Effector CD4-positive, alpha-beta T cell (primary cell): ENCODE results near the gene POU6F2.
"Not testable (repeated sequence)": the region's sequence is repeated elsewhere in the genome, so short reads cannot be mapped to it uniquely, and the experiment has no call there.

Experiments
- DNase-seq: peaks from one replicate; pipeline ENCODE4 v3.0.0-alpha.2; 2020

The POU6F2 gene

DNA sequence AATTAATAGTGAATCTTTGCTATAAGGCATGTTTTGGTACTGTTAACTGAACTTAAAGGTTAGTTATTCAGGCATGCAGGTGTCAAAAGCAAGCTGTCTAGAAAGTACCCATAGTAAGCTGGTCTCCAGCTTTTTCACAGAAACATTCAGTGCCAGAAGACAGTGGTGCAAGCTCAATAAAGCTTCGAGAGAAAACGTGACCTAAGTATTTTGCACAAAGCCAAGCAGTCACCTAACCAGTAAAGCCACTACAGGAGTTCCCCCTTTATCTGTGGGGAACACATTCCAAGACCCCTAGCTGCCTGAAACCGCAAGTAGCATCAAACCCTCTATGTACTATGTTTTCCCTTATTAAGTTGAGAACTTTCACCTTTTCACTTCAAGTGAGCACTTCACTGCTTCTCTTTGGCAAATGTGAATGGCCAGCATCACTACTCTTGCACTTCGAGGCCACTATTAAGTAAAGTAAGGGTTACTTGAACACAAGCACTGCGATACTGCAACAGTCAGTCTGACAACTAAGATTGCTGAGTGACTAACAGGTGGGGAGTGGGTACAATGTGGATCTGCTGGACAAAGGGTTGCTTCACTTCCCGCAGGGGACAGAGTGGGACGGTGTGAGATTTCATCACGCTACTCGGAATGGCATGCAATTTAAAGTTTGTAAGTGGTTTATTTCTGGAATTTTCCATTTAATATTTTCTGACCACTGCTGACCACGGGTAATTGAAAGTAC, 334.7 kb downstream of the POU6F2 start:
- no peak for DNase-seq

GRCh38 chr7:39313376-39313775, 335.7 kb downstream of the POU6F2 start:
- DNase-seq = no peak

GRCh38 chr7:39313974-39314373, 336.3 kb downstream of the POU6F2 start:
- no peak for DNase-seq

GRCh38 chr7:39317107-39317506, 339.4 kb downstream of the POU6F2 start:
- no peak for DNase-seq

DNA sequence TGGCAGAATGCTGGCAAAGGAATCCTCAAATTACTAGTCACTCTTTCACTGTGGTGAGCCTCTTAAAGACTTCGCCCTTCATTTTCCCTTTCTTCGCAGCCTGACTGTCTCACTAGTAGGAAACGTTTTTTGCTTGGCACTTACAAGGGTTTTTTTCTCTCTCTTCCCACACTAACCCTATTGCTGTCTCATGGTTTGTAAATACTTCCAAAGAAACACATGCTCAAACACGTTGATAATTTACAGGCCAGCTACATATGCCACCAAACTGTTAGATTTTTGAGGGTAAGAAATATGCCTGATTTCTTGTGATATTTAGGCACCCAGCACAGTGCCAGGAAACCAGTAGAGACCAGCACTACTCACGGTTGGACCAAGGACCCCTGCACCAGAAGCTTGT, 340.2 kb downstream of the POU6F2 start:
- DNase-seq = no peak

DNA sequence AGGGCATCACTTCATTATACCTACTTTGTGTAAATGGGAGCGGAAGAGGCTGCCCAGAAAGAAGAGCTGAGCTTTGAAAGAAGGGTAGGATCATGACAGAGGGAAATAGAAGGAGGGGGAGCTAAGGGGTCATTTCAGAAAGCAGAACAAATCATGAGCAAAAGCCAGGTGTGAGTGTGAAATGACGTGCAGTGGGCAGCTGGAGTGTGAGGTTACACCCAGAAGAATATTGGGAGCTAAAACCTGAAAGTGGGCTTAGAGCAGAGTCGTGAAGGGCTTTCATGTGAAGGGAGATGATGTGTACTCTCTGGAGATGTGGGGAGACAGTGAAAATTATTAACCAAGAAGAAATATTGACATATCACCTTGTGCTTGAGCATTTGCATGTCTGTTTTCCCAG, 343.5 kb downstream of the POU6F2 start:
- no peak for DNase-seq

GRCh38 chr7:39321909-39322498, 344.3 kb downstream of the POU6F2 start:
- no peak for DNase-seq

GRCh38 chr7:39324139-39324760, 346.5 kb downstream of the POU6F2 start:
- DNase-seq = no peak

DNA sequence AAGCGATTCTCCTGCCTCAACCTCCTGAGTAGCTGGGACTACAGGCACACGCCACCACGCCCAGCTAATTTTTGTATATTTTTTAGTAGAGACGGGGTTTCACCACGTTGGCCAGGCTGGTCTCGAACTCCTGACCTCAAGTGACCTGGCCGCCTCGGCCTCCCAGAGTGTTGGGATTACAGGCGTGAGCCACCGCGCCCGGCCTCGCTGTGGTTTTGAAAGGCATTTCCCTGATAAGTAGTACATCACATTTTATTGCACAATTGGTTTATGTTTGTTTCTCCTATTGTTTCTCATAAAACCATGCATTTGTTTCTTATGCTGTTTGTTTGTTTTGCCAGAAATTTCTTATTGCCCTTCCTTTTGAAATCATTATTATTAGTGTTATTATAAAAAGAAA, 353.9 kb downstream of the POU6F2 start:
- not testable (repeated sequence) for DNase-seq

DNA sequence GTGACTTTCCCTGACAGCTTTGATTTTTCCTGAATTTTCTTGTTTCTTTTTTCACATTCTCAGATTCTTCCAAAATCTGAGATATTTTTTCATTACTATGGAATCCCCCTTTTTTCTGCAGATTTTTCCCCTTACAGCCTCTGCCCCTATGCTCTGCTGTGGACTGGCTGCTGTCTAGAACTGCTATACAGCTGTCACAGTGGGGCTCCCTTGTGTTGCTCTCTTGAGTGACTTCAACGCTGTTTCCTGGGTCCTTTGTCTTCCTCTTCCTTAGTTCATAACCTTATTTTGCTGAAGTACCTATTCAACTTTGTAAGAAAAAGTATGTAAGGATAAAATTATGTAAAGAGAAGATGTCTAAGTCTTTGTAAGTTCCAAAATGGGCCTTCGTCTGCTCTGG, 354.4 kb downstream of the POU6F2 start:
- no peak for DNase-seq

GRCh38 chr7:39333701-39334100, 356.0 kb downstream of the POU6F2 start:
- DNase-seq = no peak

- no peak for DNase-seq
These were observed 358.7 kb downstream of the POU6F2 start for GRCh38 chr7:39336442-39336841.

DNA sequence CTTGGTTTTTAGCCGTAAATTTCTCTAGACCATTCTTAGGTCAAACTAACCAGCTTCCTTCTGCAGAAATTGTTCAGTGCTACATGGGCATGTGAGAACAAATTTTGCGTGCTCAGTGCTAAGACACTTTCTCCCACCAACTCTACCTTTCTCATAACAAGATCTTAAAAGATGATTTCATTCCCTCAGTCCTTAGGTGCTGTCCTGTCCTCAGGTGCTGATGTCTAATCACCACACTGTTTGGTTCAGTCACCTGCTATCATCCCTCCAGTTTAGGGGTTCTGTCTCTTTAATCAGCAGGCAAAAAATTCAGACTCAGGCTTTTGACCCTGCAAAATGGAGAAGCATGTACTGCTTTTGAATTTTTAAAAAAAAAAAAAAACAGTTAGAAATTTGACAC, 361.0 kb downstream of the POU6F2 start:
- DNase-seq = no peak

DNA sequence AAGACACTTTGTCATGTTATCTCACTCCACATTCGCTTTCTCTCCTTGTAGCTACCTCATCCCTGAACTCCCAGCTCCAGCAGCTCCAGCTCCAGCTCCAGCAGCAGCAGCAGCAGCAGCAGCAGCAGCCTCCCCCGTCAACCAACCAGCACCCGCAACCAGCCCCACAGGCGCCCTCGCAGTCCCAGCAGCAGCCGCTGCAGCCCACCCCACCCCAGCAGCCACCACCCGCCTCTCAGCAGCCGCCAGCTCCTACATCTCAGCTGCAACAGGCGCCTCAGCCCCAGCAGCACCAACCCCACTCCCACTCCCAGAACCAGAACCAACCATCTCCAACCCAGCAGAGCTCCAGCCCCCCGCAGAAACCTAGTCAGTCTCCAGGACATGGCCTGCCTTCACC, 361.9 kb downstream of the POU6F2 start:
- no peak for DNase-seq

- no peak for DNase-seq
These were observed 363.4 kb downstream of the POU6F2 start for GRCh38 chr7:39341083-39341482.

- no peak for DNase-seq
These were observed 365.1 kb downstream of the POU6F2 start for GRCh38 chr7:39342763-39343162.

DNA sequence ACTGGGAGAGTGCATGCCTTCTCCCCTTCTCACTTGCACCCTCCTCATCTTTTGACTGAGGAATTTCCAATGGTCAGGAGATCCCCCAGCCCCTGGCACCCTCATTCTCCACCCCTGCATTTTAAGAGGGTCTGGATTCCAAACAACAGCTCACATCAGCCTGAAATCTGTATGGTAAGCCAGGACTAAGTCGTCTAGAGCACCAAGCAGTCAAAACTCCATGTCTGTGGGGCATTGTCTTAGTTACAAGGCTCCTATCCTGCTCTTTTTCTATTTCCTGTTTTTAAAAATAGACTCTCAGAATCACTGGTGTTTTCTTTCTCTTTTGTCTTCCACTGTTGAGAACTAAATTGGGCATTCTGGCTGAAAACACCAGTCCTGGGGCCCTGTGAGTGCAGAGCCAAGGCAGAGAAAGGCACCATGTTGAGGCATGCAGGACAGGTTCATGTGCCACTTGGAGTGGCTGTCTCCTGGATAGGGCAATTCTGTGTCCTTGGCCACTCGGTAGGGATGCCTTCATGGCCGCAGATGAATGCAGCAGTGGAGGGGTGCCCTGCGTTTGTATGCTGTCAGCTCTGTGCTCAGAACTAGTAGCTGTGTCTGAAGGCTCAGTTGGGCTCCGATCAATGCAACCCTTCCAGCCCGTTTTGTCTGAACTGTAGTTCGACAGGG, 371.9 kb downstream of the POU6F2 start:
- no peak for DNase-seq

- no peak for DNase-seq
These were observed 376.1 kb downstream of the POU6F2 start for GRCh38 chr7:39353615-39354376.

GRCh38 chr7:39355664-39356063, 378.0 kb downstream of the POU6F2 start:
- no peak for DNase-seq

GRCh38 chr7:39356172-39356925, 378.6 kb downstream of the POU6F2 start:
- no peak for DNase-seq

- no peak for DNase-seq
These were observed 379.9 kb downstream of the POU6F2 start for GRCh38 chr7:39357648-39358047.

GRCh38 chr7:39360038-39360437, 382.3 kb downstream of the POU6F2 start:
- DNase-seq = no peak
